GM18502 (cell line): ENCODE measurements around the gene AREG.

ENCODE experiments used
- ATAC-seq: cut with Tn5 transposase; IDR thresholded peaks from one replicate; pipeline ENCODE4 v1.9.1; 2021; ENCODE audit warnings: mild to moderate bottlenecking; ENCODE audit not compliant: unreplicated experiment, poor library complexity

AREG gene

GRCh38 chr4:74501579-74501978, 56.6 kb downstream of the AREG start:
- no peak for ATAC-seq

GRCh38 chr4:74503580-74503979, 58.6 kb downstream of the AREG start:
- ATAC-seq = no peak

- no peak for ATAC-seq
Observed at GRCh38 chr4:74504212-74504611, 59.3 kb downstream of the AREG start.
